GM23338 (cell line): ENCODE measurements around the gene KIF19. TPM values are rescaled to one million over a fixed set of nuclear protein-coding genes. Genes with fewer than 3 reads are reported as not detected.

ENCODE experiments used
- ATAC-seq: fragments of 200-7000 bp; cut with Tn5 transposase; 3 replicates; pipeline ENCODE4 v1.9.1; 2020
- DNase-seq: peaks from one replicate; pipeline ENCODE4 v3.0.0-alpha.2; 2015; ENCODE audit warnings: low spot score
- H2AFZ ChIP-seq: fragments of 200-600 bp; sonication (generic); 2 replicates; pipeline ENCODE4 v1.8.0; 2016; ENCODE audit warnings: antibody characterized with exemption, mild to moderate bottlenecking, moderate library complexity
- H3F3A ChIP-seq: fragments of 200-600 bp; sonication (generic); replicated peaks from 2 replicates; pipeline ENCODE4 v1.8.0; 2017; ENCODE audit warnings: antibody characterized with exemption, mixed run types, low read depth
- H3K27ac ChIP-seq: fragments of 200-600 bp; sonication (generic); 2 replicates; pipeline ENCODE4 v1.6.1; 2016; ENCODE audit warnings: low read depth
- H3K27me3 ChIP-seq: fragments of 200-600 bp; sonication (generic); 2 replicates; pipeline ENCODE4 v1.8.0; 2016; ENCODE audit warnings: mild to moderate bottlenecking, mixed run types, moderate library complexity; ENCODE audit not compliant: insufficient read depth
- H3K36me3 ChIP-seq: fragments of 200-600 bp; sonication (generic); 2 replicates; pipeline ENCODE4 v1.8.0; 2016; ENCODE audit warnings: mild to moderate bottlenecking; ENCODE audit not compliant: insufficient read depth
- H3K4me1 ChIP-seq: fragments of 200-600 bp; sonication (generic); 2 replicates; pipeline ENCODE4 v1.8.0; 2016; ENCODE audit warnings: mild to moderate bottlenecking, moderate library complexity; ENCODE audit not compliant: insufficient read depth
- H3K4me2 ChIP-seq: fragments of 200-600 bp; sonication (generic); 2 replicates; pipeline ENCODE4 v1.7.1; 2017; ENCODE audit warnings: mixed run types
- H3K4me3 ChIP-seq: fragments of 200-600 bp; sonication (generic); 2 replicates; pipeline ENCODE4 v1.6.1; 2016; ENCODE audit warnings: mixed run types
- H3K79me2 ChIP-seq: fragments of 200-600 bp; sonication (generic); replicated peaks from 2 replicates; pipeline ENCODE4 v1.8.0; 2017; ENCODE audit warnings: mild to moderate bottlenecking; ENCODE audit not compliant: insufficient read depth
- H3K9me2 ChIP-seq: fragments of 200-600 bp; sonication (generic); 2 replicates; pipeline ENCODE4 v1.8.0; 2017; ENCODE audit not compliant: insufficient read depth
- H4K20me1 ChIP-seq: fragments of 200-600 bp; sonication (generic); replicated peaks from 2 replicates; pipeline ENCODE4 v1.8.0; 2017; ENCODE audit warnings: mild to moderate bottlenecking; ENCODE audit not compliant: insufficient read depth
- H3K27ac Mint-ChIP-seq: 2 replicates; pipeline ENCODE4 v1.8.0; 2020; ENCODE audit warnings: inconsistent platforms, mild to moderate bottlenecking, moderate library complexity, mixed read lengths
- H3K27me3 Mint-ChIP-seq: 3 replicates; pipeline ENCODE4 v1.8.0; 2022; ENCODE audit warnings: low read depth, mild to moderate bottlenecking, moderate library complexity, mixed read lengths, inconsistent platforms; ENCODE audit not compliant: insufficient read depth, poor library complexity
- H3K36me3 Mint-ChIP-seq: 3 replicates; pipeline ENCODE4 v1.8.0; 2021; ENCODE audit warnings: low read depth, mild to moderate bottlenecking, inconsistent platforms, moderate library complexity, mixed read lengths
- H3K4me1 Mint-ChIP-seq: 3 replicates; pipeline ENCODE4 v1.8.0; 2020; ENCODE audit warnings: mild to moderate bottlenecking, inconsistent platforms, mixed read lengths
- H3K4me3 Mint-ChIP-seq: 3 replicates; pipeline ENCODE4 v1.8.0; 2021; ENCODE audit warnings: moderate library complexity, mild to moderate bottlenecking, inconsistent platforms, mixed read lengths
- H3K9me3 Mint-ChIP-seq: 3 replicates; pipeline ENCODE4 v1.8.0; 2020; ENCODE audit warnings: moderate library complexity, mild to moderate bottlenecking, inconsistent platforms, mixed read lengths
- CREB1 ChIP-seq: fragments of 250-450 bp; sonication (Bioruptor Pico); IDR thresholded peaks from 2 replicates; pipeline ENCODE4 v1.5.0; 2020; ENCODE audit warnings: low read depth, mild to moderate bottlenecking, moderate library complexity
- CTCF ChIP-seq, 2 experiments: fragments of 200-600 bp in 1 of 2; sonication (generic) in 1 of 2; conservative IDR thresholded peaks; 2 replicates each; pipeline versions ENCODE4 v1.5.1 to v1.6.1; 2016 to 2017; ENCODE audit warnings: antibody characterized with exemption in 2 of 2, low read depth in 2 of 2, mild to moderate bottlenecking in 2 of 2, moderate library complexity in 1 of 2
- ETS1 ChIP-seq: IDR thresholded peaks from 2 replicates; pipeline ENCODE4 v1.6.1; 2016; ENCODE audit warnings: antibody characterized with exemption
- EZH2 ChIP-seq: fragments of 200-600 bp; sonication (generic); IDR thresholded peaks from one replicate; pipeline ENCODE4 v1.8.0; 2017; ENCODE audit warnings: antibody characterized with exemption, mild to moderate bottlenecking, low read depth; ENCODE audit not compliant: unreplicated experiment
- EZH2phosphoT487 ChIP-seq: fragments of 200-600 bp; sonication (generic); IDR thresholded peaks from one replicate; pipeline ENCODE4 v1.8.1; 2018; ENCODE audit warnings: antibody characterized with exemption; ENCODE audit not compliant: unreplicated experiment
- JUNB ChIP-seq: IDR thresholded peaks from one replicate; pipeline ENCODE4 v1.6.1; 2016; ENCODE audit warnings: antibody characterized with exemption; ENCODE audit not compliant: unreplicated experiment
- NANOG ChIP-seq: IDR thresholded peaks from 2 replicates; pipeline ENCODE4 v1.6.1; 2016; ENCODE audit warnings: antibody characterized with exemption, borderline replicate concordance
- POLR2AphosphoS5 ChIP-seq: IDR thresholded peaks from 2 replicates; pipeline ENCODE4 v1.6.1; 2016; ENCODE audit warnings: antibody characterized with exemption, low read depth
- STAT1 ChIP-seq: IDR thresholded peaks from one replicate; pipeline ENCODE4 v1.6.1; 2016; ENCODE audit warnings: antibody characterized with exemption; ENCODE audit not compliant: unreplicated experiment
- ZNF114 ChIP-seq: fragments of 250-450 bp; sonication (Bioruptor Pico); IDR thresholded peaks from 2 replicates; pipeline ENCODE4 v1.5.0; 2020; ENCODE audit warnings: mild to moderate bottlenecking, moderate library complexity
- ZNF331 ChIP-seq: fragments of 250-450 bp; sonication (Bioruptor Pico); IDR thresholded peaks from 2 replicates; pipeline ENCODE4 v1.5.0; 2020; ENCODE audit warnings: low read depth, mild to moderate bottlenecking, moderate library complexity
- ZNF462 ChIP-seq: fragments of 250-450 bp; sonication (Bioruptor Pico); IDR thresholded peaks from 2 replicates; pipeline ENCODE4 v1.5.0; 2020; ENCODE audit warnings: mild to moderate bottlenecking, moderate library complexity
- polyA plus RNA-seq: library from polyadenylated mRNA; unstranded; fragments of >200 nt; fragmentation: Nextera tagmentation; extraction: Ambion mirVana; gene quantifications from 2 replicates; pipeline ENCODE4 v1.2.1, GENCODE V29; 2016
- total RNA-seq: library from RNA; depleted of rRNA; stranded (reverse); fragments of >200 nt; shearing (Covaris generic); gene quantifications from 2 replicates; pipeline ENCODE4 v1.2.3, GENCODE V29; 2014
- TF ChIP-seq, protein P1 (sequence below): IDR thresholded peaks from one replicate; pipeline ENCODE4 v1.6.1; 2018; ENCODE audit warnings: antibody characterized with exemption; ENCODE audit not compliant: unreplicated experiment

KIF19 gene
- total and polyA plus RNA-seq, 2 experiments from 2014 or later, result 0.35 to 0.36 TPM

- Histone ChIP-seq H3K27ac (no peak overlapping the region), H3K27me3 (no peaks in the 10 kb centered on the region), H3K36me3 (no peaks in the 10 kb centered on the region), H3K4me3 (no peak overlapping the region), H3K9me2 (no peaks in the 10 kb centered on the region), H3K4me2 (no peak overlapping the region), H3K4me1 (no peaks in the 10 kb centered on the region), H2AFZ (no peak overlapping the region), H3F3A (no peaks in the 10 kb centered on the region), H4K20me1 (no peaks in the 10 kb centered on the region), H3K79me2 (no peaks in the 10 kb centered on the region)
- Mint-ChIP-seq H3K36me3 (no peaks in the 10 kb centered on the region), H3K4me1 (peaks cover 17% of the 10 kb centered on the region), H3K9me3 (no peaks in the 10 kb centered on the region; the same call in 2 of the 3 replicates), H3K27ac (0 out of 2 replicates have a peak overlapping the region, but pooled peaks have one; percentile 40), H3K27me3 (peaks cover 4% of the 10 kb centered on the region), H3K4me3 (no peak overlapping the region)
- ATAC-seq, result no peak
- DNase-seq, result no peak
- TF ChIP-seq CTCF (conservative IDR thresholded peaks at IDR 0.05; ENCODE audit: low read depth in 2 of 2) (no peak), STAT1 (no peak), EZH2 (no peak), ZNF114 (CRISPR knock-in tag) (no peak), CREB1 (CRISPR knock-in tag) (no peak), JUNB (no peak), NANOG (no peak), ZNF331 (CRISPR knock-in tag) (no peak), ETS1 (no peak), POLR2AphosphoS5 (no peak), EZH2phosphoT487 (no peak), ZNF462 (no peak)
- TF ChIP-seq, protein P1, sequence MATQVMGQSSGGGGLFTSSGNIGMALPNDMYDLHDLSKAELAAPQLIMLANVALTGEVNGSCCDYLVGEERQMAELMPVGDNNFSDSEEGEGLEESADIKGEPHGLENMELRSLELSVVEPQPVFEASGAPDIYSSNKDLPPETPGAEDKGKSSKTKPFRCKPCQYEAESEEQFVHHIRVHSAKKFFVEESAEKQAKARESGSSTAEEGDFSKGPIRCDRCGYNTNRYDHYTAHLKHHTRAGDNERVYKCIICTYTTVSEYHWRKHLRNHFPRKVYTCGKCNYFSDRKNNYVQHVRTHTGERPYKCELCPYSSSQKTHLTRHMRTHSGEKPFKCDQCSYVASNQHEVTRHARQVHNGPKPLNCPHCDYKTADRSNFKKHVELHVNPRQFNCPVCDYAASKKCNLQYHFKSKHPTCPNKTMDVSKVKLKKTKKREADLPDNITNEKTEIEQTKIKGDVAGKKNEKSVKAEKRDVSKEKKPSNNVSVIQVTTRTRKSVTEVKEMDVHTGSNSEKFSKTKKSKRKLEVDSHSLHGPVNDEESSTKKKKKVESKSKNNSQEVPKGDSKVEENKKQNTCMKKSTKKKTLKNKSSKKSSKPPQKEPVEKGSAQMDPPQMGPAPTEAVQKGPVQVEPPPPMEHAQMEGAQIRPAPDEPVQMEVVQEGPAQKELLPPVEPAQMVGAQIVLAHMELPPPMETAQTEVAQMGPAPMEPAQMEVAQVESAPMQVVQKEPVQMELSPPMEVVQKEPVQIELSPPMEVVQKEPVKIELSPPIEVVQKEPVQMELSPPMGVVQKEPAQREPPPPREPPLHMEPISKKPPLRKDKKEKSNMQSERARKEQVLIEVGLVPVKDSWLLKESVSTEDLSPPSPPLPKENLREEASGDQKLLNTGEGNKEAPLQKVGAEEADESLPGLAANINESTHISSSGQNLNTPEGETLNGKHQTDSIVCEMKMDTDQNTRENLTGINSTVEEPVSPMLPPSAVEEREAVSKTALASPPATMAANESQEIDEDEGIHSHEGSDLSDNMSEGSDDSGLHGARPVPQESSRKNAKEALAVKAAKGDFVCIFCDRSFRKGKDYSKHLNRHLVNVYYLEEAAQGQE, result no peak
Observed at GRCh38 chr17:74337834-74338500, 11.9 kb downstream of the KIF19 start.
